ENCODE measurements around the gene C1orf122.

DNA sequence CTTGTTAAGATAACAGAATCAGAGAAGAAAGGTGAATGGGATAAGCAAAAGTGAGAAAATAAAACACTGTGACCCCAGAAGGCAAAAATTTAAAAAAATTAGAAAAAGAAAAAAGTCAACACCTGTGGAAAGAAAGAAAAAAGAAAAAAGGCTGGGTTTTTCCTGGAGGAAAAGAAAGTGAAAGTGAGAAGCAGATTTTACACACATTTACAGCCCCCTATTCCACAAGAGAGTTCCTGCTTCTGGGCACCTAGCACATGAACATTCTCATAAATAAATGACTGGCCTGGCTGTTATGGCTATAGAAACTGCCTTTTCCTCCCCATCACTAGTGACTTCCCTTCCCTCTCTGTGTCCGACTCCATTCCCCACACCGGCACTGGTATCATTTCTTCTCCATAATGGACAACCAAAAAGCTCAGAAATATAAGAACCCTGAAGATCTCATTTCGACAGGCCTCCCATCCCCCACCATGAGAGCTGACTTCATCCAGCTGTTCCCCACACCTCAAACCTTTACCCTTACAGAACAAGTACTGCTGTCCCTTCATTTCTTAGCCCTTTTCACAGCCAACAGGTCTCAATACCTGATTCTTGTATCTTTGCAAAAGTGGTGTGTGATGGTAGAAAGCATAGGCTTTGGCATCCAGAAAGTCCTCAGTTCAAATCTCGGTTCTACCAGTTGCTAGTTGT, 39.2 kb downstream of the C1orf122 start:
- TF ChIP-seq POLR2A (IDR thresholded peaks at IDR 0.05) = no peak
- TF ChIP-seq, protein P1, sequence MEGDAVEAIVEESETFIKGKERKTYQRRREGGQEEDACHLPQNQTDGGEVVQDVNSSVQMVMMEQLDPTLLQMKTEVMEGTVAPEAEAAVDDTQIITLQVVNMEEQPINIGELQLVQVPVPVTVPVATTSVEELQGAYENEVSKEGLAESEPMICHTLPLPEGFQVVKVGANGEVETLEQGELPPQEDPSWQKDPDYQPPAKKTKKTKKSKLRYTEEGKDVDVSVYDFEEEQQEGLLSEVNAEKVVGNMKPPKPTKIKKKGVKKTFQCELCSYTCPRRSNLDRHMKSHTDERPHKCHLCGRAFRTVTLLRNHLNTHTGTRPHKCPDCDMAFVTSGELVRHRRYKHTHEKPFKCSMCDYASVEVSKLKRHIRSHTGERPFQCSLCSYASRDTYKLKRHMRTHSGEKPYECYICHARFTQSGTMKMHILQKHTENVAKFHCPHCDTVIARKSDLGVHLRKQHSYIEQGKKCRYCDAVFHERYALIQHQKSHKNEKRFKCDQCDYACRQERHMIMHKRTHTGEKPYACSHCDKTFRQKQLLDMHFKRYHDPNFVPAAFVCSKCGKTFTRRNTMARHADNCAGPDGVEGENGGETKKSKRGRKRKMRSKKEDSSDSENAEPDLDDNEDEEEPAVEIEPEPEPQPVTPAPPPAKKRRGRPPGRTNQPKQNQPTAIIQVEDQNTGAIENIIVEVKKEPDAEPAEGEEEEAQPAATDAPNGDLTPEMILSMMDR (IDR thresholded peaks at IDR 0.05) = no peak
